Measurements from ENCODE around the gene SBF2. TPM values are rescaled to one million over a fixed set of nuclear protein-coding genes. Genes with fewer than 3 reads are reported as not detected.

Gene SBF2
- total and polyA plus RNA-seq, 4 donors = 50.3 to 74.2 (median 61.3) TPM

DNA sequence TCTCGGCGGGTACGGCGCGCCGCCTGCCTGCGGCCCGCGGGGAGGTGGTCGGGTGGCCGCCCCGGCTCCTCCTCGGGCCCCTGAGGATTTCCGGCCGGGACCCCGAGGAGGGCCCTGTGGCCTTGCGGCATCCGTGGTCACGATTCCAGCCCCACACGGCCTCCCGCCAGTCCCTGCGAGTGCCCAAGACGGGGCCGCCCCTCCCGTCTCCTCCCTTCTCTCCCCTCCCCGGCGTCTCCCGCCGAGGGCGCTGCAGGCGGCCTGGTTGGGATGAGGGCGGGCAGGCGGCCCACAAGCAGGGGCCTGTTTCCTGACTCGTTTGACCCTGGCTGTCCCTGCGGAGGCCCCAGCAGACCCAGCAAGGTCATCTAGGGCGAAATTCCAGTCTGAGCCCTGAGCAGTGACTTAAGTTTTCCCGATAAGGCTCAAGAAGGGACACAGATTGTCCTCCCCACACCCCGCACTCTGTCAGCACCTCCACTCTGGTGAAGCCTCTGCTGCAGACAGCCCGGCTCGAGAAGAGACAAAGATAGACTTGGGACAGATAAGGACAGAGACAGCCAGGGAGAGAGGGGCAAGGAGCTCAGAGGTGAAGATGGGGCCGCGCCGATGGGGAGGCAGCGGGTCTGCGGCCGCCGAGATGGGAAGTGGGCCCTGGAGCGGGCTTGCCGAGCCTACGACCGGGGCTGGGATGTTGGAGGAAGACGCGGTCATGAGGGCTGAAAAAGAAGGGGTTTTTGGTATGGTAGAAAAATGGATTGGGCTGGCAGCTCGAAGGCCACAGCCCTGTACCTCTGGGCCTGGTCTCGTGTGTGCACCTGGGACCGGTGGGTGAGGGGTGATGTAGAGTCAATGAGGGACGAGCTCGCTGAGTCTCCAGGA, 535.1 kb downstream of the SBF2 start:
- WGBS (ENCODE audit: insufficient coverage) = 26% methylated on average over 56 of the region's 58 CpGs
- H3K27me3 ChIP-seq (ENCODE audit: control insufficient read depth, insufficient read depth, low read length) = no peaks in the 10 kb centered on the region
- H3K4me1 ChIP-seq (ENCODE audit: control insufficient read depth, insufficient read depth, low read length) = peaks cover 24% of the 10 kb centered on the region
- H3K27ac ChIP-seq (ENCODE audit: low read depth, low read length) = peak overlapping the region; percentile 57
- H3K36me3 ChIP-seq (ENCODE audit: control insufficient read depth, insufficient read depth, low read length) = no peaks in the 10 kb centered on the region
- DNase-seq (ENCODE audit: low read depth in 4 of 6, low spot score in 6 of 6) = peak in 2 of 6 donors; percentile 62 to 75
- no peaks in the 10 kb centered on the region for H3K9me3 ChIP-seq (ENCODE audit: control insufficient read depth, insufficient read depth, low read length)
- peak overlapping the region; percentile 67 for H3K4me3 ChIP-seq (ENCODE audit: low read depth, low read length)

GRCh38 chr11:9757809-9758636, 536.0 kb downstream of the SBF2 start:
- Histone ChIP-seq H3K4me1 (ENCODE audit: control insufficient read depth, insufficient read depth, low read length) (peaks cover 24% of the 10 kb centered on the region), H3K36me3 (ENCODE audit: control insufficient read depth, insufficient read depth, low read length) (no peaks in the 10 kb centered on the region), H3K27me3 (ENCODE audit: control insufficient read depth, insufficient read depth, low read length) (no peaks in the 10 kb centered on the region), H3K9me3 (ENCODE audit: control insufficient read depth, insufficient read depth, low read length) (no peaks in the 10 kb centered on the region), H3K27ac (ENCODE audit: low read depth, low read length) (peak overlapping the region; percentile 57), H3K4me3 (ENCODE audit: low read depth, low read length) (peak overlapping the region; percentile 67)
- DNase-seq (ENCODE audit: low read depth in 4 of 6, low spot score in 6 of 6) = peak; percentile 56 to 92 (median 65)
- 4% methylated on average over 63 of the region's 64 CpGs for WGBS (ENCODE audit: insufficient coverage)

DNA sequence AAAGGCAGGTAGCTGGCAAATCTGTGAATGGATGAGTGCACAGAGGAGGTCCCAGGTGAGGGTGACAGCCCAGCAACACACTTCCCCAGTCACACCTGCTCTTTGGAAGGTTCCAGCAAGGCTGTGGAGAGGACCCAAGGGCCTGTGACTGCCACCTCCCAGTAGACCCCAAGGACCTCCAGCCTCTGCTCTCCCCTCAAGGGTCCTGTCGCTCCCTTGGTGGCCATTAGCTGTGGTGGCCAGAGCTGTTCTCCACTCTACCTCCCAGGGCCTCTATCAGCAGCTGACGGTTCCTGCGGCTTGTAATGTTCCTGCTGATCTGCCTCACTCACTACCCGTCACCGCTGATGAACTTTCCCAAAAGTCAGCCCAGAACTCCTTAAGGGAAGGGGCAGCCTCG, 537.1 kb downstream of the SBF2 start:
- no peak overlapping the region for H3K4me3 ChIP-seq (ENCODE audit: low read depth, low read length)
- no peaks in the 10 kb centered on the region for H3K27me3 ChIP-seq (ENCODE audit: control insufficient read depth, insufficient read depth, low read length)
- DNase-seq (ENCODE audit: low read depth in 4 of 6, low spot score in 6 of 6) = no peak
- H3K9me3 ChIP-seq (ENCODE audit: control insufficient read depth, insufficient read depth, low read length) = no peaks in the 10 kb centered on the region
- WGBS (ENCODE audit: insufficient coverage) = 95% methylated on average over 5 of the region's 6 CpGs
- H3K27ac ChIP-seq (ENCODE audit: low read depth, low read length) = no peak overlapping the region
- H3K4me1 ChIP-seq (ENCODE audit: control insufficient read depth, insufficient read depth, low read length) = peaks cover 24% of the 10 kb centered on the region
- H3K36me3 ChIP-seq (ENCODE audit: control insufficient read depth, insufficient read depth, low read length) = no peaks in the 10 kb centered on the region

- no peak overlapping the region for H3K27ac ChIP-seq (ENCODE audit: low read depth, low read length)
- H3K4me3 ChIP-seq (ENCODE audit: low read depth, low read length) = no peak overlapping the region
- DNase-seq (ENCODE audit: low read depth in 4 of 6, low spot score in 6 of 6) = no peak
- peaks cover 24% of the 10 kb centered on the region for H3K4me1 ChIP-seq (ENCODE audit: control insufficient read depth, insufficient read depth, low read length)
- H3K36me3 ChIP-seq (ENCODE audit: control insufficient read depth, insufficient read depth, low read length) = no peaks in the 10 kb centered on the region
- 97% methylated on average over 5 of the region's 5 CpGs for WGBS (ENCODE audit: insufficient coverage)
- no peaks in the 10 kb centered on the region for H3K9me3 ChIP-seq (ENCODE audit: control insufficient read depth, insufficient read depth, low read length)
- H3K27me3 ChIP-seq (ENCODE audit: control insufficient read depth, insufficient read depth, low read length) = no peaks in the 10 kb centered on the region
Observed at GRCh38 chr11:9756461-9756860, 537.6 kb downstream of the SBF2 start.

DNA sequence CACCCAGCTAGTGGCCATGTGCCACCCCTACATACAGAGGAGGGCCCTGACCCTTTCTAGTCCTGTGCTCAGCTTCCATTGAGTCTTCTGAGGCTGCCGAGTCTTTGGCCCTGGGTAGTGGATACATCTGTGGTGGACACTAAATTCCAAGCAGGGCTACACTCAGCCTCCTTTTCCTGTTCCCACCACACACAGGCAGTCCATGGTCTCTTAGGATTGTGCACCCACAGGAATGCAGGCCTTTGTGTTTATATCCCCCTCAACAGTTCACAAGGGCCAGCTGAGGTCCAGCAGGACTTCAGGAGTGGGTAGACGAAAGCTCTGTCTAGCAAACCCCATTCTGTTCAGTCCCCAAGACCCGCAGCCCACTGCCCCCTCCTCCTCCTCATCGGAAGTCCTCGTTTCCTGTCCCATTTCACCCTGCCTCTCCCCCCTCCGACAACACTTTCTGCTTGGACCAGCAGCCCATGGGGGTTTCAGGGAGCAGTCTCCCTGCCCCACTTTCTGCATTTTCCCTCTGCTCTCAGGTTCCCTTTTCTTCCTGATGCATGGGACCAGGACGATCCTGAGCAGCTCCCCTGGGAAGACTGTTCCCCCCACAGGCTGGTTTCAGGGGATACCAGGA, 538.3 kb downstream of the SBF2 start:
- Histone ChIP-seq H3K9me3 (ENCODE audit: control insufficient read depth, insufficient read depth, low read length) (no peaks in the 10 kb centered on the region), H3K36me3 (ENCODE audit: control insufficient read depth, insufficient read depth, low read length) (no peaks in the 10 kb centered on the region), H3K4me3 (ENCODE audit: low read depth, low read length) (no peak overlapping the region), H3K4me1 (ENCODE audit: control insufficient read depth, insufficient read depth, low read length) (peaks cover 24% of the 10 kb centered on the region), H3K27me3 (ENCODE audit: control insufficient read depth, insufficient read depth, low read length) (no peaks in the 10 kb centered on the region), H3K27ac (ENCODE audit: low read depth, low read length) (no peak overlapping the region)
- DNase-seq (ENCODE audit: low read depth in 4 of 6, low spot score in 6 of 6) = no peak
- 75% methylated on average over 7 of the region's 7 CpGs for WGBS (ENCODE audit: insufficient coverage)

DNA sequence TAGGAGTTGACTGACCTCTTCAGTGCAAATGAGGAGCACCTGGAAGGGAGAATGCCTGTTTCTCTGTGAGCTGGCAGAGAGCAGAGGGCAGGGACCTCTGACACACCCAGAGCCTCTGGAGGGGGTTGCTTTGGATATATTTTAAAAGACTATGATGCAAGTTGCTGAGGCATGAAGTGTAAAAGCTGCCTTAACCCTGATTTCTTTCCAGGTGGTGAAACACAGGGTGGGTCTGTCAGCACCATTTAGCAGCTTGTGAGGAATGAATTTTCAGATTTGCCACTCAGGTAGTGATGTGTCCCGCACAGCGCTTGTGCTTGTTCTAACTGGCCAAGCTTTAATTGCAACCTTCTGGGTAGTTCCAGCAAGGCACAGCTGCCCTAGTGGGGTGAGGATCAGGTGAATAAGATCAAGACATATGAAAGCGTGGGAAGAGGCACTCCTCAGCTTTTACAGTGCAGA, 540.0 kb downstream of the SBF2 start:
- Histone ChIP-seq H3K36me3 (ENCODE audit: control insufficient read depth, insufficient read depth, low read length) (peaks cover 3% of the 10 kb centered on the region), H3K27me3 (ENCODE audit: control insufficient read depth, insufficient read depth, low read length) (no peaks in the 10 kb centered on the region), H3K4me3 (ENCODE audit: low read depth, low read length) (no peak overlapping the region), H3K27ac (ENCODE audit: low read depth, low read length) (no peak overlapping the region), H3K9me3 (ENCODE audit: control insufficient read depth, insufficient read depth, low read length) (no peaks in the 10 kb centered on the region), H3K4me1 (ENCODE audit: control insufficient read depth, insufficient read depth, low read length) (peaks cover 9% of the 10 kb centered on the region)
- 100% methylated on average over 2 of the region's 3 CpGs for WGBS (ENCODE audit: insufficient coverage)
- DNase-seq (ENCODE audit: low read depth in 4 of 6, low spot score in 6 of 6) = no peak

GRCh38 chr11:9753021-9753420, 541.0 kb downstream of the SBF2 start:
- no peaks in the 10 kb centered on the region for H3K27me3 ChIP-seq (ENCODE audit: control insufficient read depth, insufficient read depth, low read length)
- H3K27ac ChIP-seq (ENCODE audit: low read depth, low read length) = no peak overlapping the region
- WGBS (ENCODE audit: insufficient coverage) = 100% methylated on average over 1 of the region's 3 CpGs
- no peaks in the 10 kb centered on the region for H3K9me3 ChIP-seq (ENCODE audit: control insufficient read depth, insufficient read depth, low read length)
- peaks cover 7% of the 10 kb centered on the region for H3K4me1 ChIP-seq (ENCODE audit: control insufficient read depth, insufficient read depth, low read length)
- peaks cover 3% of the 10 kb centered on the region for H3K36me3 ChIP-seq (ENCODE audit: control insufficient read depth, insufficient read depth, low read length)
- no peak overlapping the region for H3K4me3 ChIP-seq (ENCODE audit: low read depth, low read length)
- DNase-seq (ENCODE audit: low read depth in 4 of 6, low spot score in 6 of 6) = no peak

DNA sequence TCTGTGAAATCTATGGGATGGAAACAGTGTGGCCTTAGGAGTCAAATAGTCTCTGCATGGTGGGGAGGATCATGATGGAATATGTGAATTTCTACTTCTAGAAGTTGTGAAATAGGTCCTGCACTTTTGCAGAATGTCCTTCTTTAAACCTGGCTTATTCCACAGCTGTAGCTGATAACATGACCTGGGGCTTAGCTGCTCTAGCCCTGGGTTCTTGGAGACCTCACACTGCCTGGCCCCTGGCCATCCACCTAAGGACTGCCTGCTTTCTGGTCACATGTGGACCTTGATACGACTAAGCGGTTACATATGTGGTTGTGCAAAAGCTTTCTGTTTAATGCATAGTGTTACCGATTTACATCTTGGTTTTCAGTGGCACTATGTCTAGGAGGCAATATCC, 541.9 kb downstream of the SBF2 start:
- H3K4me3 ChIP-seq (ENCODE audit: low read depth, low read length) = no peak overlapping the region
- no peak for DNase-seq (ENCODE audit: low read depth in 4 of 6, low spot score in 6 of 6)
- peaks cover 3% of the 10 kb centered on the region for H3K36me3 ChIP-seq (ENCODE audit: control insufficient read depth, insufficient read depth, low read length)
- 96% methylated on average over 3 of the region's 3 CpGs for WGBS (ENCODE audit: insufficient coverage)
- peaks cover 3% of the 10 kb centered on the region for H3K4me1 ChIP-seq (ENCODE audit: control insufficient read depth, insufficient read depth, low read length)
- H3K27me3 ChIP-seq (ENCODE audit: control insufficient read depth, insufficient read depth, low read length) = no peaks in the 10 kb centered on the region
- H3K9me3 ChIP-seq (ENCODE audit: control insufficient read depth, insufficient read depth, low read length) = no peaks in the 10 kb centered on the region
- no peak overlapping the region for H3K27ac ChIP-seq (ENCODE audit: low read depth, low read length)

DNA sequence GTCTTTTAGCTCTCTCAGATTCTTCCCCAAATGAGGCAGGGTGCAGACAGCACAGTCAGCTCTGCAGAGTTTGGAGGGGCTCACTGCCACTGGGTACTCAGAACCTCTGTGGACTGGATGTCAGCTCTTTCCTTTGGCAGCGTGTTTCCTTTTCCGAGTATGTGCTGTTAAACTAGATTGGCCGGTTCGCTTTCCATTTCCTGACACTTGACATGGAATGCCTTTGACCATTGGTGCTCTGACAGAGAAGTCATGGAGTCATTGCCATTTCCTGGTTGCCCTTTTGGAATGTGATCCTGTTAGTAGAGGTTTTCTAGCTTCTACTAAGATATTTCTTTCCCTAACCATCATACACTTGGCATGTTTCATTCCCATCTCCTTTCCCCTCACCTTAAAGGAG, 543.5 kb downstream of the SBF2 start:
- H3K27ac ChIP-seq (ENCODE audit: low read depth, low read length) = no peak overlapping the region
- H3K9me3 ChIP-seq (ENCODE audit: control insufficient read depth, insufficient read depth, low read length) = no peaks in the 10 kb centered on the region
- H3K4me3 ChIP-seq (ENCODE audit: low read depth, low read length) = no peak overlapping the region
- no peaks in the 10 kb centered on the region for H3K27me3 ChIP-seq (ENCODE audit: control insufficient read depth, insufficient read depth, low read length)
- WGBS (ENCODE audit: insufficient coverage) = no CpG with 5 or more reads among the region's 4 CpGs
- no peak for DNase-seq (ENCODE audit: low read depth in 4 of 6, low spot score in 6 of 6)
- peaks cover 3% of the 10 kb centered on the region for H3K36me3 ChIP-seq (ENCODE audit: control insufficient read depth, insufficient read depth, low read length)
- H3K4me1 ChIP-seq (ENCODE audit: control insufficient read depth, insufficient read depth, low read length) = peaks cover 9% of the 10 kb centered on the region

All from spinal cord (tissue), 10 donors.